GM23338 (cell line): ENCODE data around the gene VPS4A.

Experiments used
- CREB1 ChIP-seq: fragments of 250-450 bp; sonication (Bioruptor Pico); IDR thresholded peaks from 2 replicates; pipeline ENCODE4 v1.5.0; 2020; ENCODE audit warnings: low read depth, mild to moderate bottlenecking, moderate library complexity
- CTCF ChIP-seq, 2 experiments: fragments of 200-600 bp in 1 of 2; sonication (generic) in 1 of 2; conservative IDR thresholded peaks; 2 replicates each; pipeline versions ENCODE4 v1.5.1 to v1.6.1; 2016 to 2017; ENCODE audit warnings: antibody characterized with exemption in 2 of 2, low read depth in 2 of 2, mild to moderate bottlenecking in 2 of 2, moderate library complexity in 1 of 2
- EZH2 ChIP-seq: fragments of 200-600 bp; sonication (generic); IDR thresholded peaks from one replicate; pipeline ENCODE4 v1.8.0; 2017; ENCODE audit warnings: antibody characterized with exemption, mild to moderate bottlenecking, low read depth; ENCODE audit not compliant: unreplicated experiment
- EZH2phosphoT487 ChIP-seq: fragments of 200-600 bp; sonication (generic); IDR thresholded peaks from one replicate; pipeline ENCODE4 v1.8.1; 2018; ENCODE audit warnings: antibody characterized with exemption; ENCODE audit not compliant: unreplicated experiment
- REST ChIP-seq: IDR thresholded peaks from one replicate; pipeline ENCODE4 v1.6.1; 2018; ENCODE audit warnings: antibody characterized with exemption; ENCODE audit not compliant: unreplicated experiment
- ZNF331 ChIP-seq: fragments of 250-450 bp; sonication (Bioruptor Pico); IDR thresholded peaks from 2 replicates; pipeline ENCODE4 v1.5.0; 2020; ENCODE audit warnings: low read depth, mild to moderate bottlenecking, moderate library complexity

- no peak for TF ChIP-seq CTCF (conservative IDR thresholded peaks at IDR 0.05; ENCODE audit: low read depth in 2 of 2)
- no peak for TF ChIP-seq EZH2phosphoT487
- no peak for TF ChIP-seq CREB1
- TF ChIP-seq EZH2 = no peak
- TF ChIP-seq REST = no peak
- TF ChIP-seq ZNF331 = no peak
Measured at GRCh38 chr16:69350536-69351133, 39.5 kb downstream of the VPS4A start.
